HEK293T (cell line): Measurements from ENCODE around the gene GPD1.

ENCODE experiments used
- ARNT ChIP-seq: fragments of 450-650 bp; IDR thresholded peaks from 2 replicates; pipeline ENCODE4 v1.6.1; 2017; ENCODE audit warnings: mild to moderate bottlenecking
- BHLHE40 ChIP-seq: fragments of 450-650 bp; IDR thresholded peaks from 2 replicates; pipeline ENCODE4 v1.6.1; 2016; ENCODE audit warnings: mild to moderate bottlenecking, moderate library complexity, borderline replicate concordance
- CTBP1 ChIP-seq: fragments of 450-650 bp; IDR thresholded peaks from 2 replicates; pipeline ENCODE4 v1.6.1; 2016; ENCODE audit warnings: borderline replicate concordance
- FOXA1 ChIP-seq: fragments of 450-650 bp; IDR thresholded peaks from 2 replicates; pipeline ENCODE4 v1.6.1; 2016; ENCODE audit warnings: mild to moderate bottlenecking
- FOXK2 ChIP-seq: fragments of 450-650 bp; IDR thresholded peaks from 2 replicates; pipeline ENCODE4 v1.6.1; 2016; ENCODE audit warnings: mild to moderate bottlenecking
- FOXM1 ChIP-seq: fragments of 450-650 bp; IDR thresholded peaks from 2 replicates; pipeline ENCODE4 v1.6.1; 2017; ENCODE audit warnings: mild to moderate bottlenecking, borderline replicate concordance
- HDGF ChIP-seq: fragments of 450-650 bp; IDR thresholded peaks from 2 replicates; pipeline ENCODE4 v1.6.1; 2017; ENCODE audit warnings: antibody characterized with exemption, borderline replicate concordance
- NFRKB ChIP-seq: fragments of 450-650 bp; IDR thresholded peaks from 2 replicates; pipeline ENCODE4 v1.6.1; 2016; ENCODE audit warnings: mild to moderate bottlenecking, moderate library complexity
- SP1 ChIP-seq: fragments of 450-650 bp; IDR thresholded peaks from 2 replicates; pipeline ENCODE4 v1.6.1; 2017
- SUZ12 ChIP-seq: fragments of 450-650 bp; IDR thresholded peaks from 2 replicates; pipeline ENCODE4 v1.6.1; 2016; ENCODE audit warnings: mild to moderate bottlenecking
- TARDBP ChIP-seq: fragments of 450-650 bp; IDR thresholded peaks from 2 replicates; pipeline ENCODE4 v1.6.1; 2016
- ZNF384 ChIP-seq: fragments of 450-650 bp; IDR thresholded peaks from 2 replicates; pipeline ENCODE4 v1.6.1; 2016

- TF ChIP-seq ARNT, result no peak
- TF ChIP-seq CTBP1, result no peak
- TF ChIP-seq FOXA1, result no peak
- TF ChIP-seq BHLHE40, result no peak
- no peak for TF ChIP-seq FOXM1
- no peak for TF ChIP-seq SP1
- TF ChIP-seq SUZ12, result no peak
- no peak for TF ChIP-seq FOXK2
- TF ChIP-seq TARDBP, result no peak
- no peak for TF ChIP-seq NFRKB
- no peak for TF ChIP-seq ZNF384
- no peak for TF ChIP-seq HDGF
These were observed 5.5 kb downstream of the GPD1 start for GRCh38 chr12:50109319-50109718.
